ENCODE measurements around the gene TLE2. TPM values are rescaled to one million over a fixed set of nuclear protein-coding genes. Genes with fewer than 3 reads are reported as not detected.
"Not testable (repeated sequence)": the region's sequence is repeated elsewhere in the genome, so short reads cannot be mapped to it uniquely, and the experiment has no call there.

Gene TLE2
- total RNA-seq, 1 donor from 2014 or later, result 53.2 TPM

- peaks cover 44% of the 10 kb centered on the region for H3K4me1 ChIP-seq
- no peak for TF ChIP-seq CTCF (IDR thresholded peaks at IDR 0.05; ENCODE audit: borderline replicate concordance)
- H3K27me3 ChIP-seq (ENCODE audit: low read depth), result no peaks in the 10 kb centered on the region
- intact Hi-C loops (cut with micrococcal nuclease), result no loop called here
- DNase-seq, result no peak
- H3K9me3 ChIP-seq (replicated peaks), result no peaks in the 10 kb centered on the region
- H3K4me3 ChIP-seq, result no peak overlapping the region
- peaks cover 63% of the 10 kb centered on the region for H3K36me3 ChIP-seq
- peak overlapping the region; percentile 97 for H3K27ac ChIP-seq (replicated peaks)
These were observed 25.3 kb upstream of the TLE2 start for GRCh38 chr19:3054265-3054971.

GRCh38 chr19:3053780-3054179, 24.7 kb upstream of the TLE2 start:
- peaks cover 56% of the 10 kb centered on the region for H3K36me3 ChIP-seq
- TF ChIP-seq CTCF (IDR thresholded peaks at IDR 0.05; ENCODE audit: borderline replicate concordance), result no peak
- no peak overlapping the region for H3K4me3 ChIP-seq
- peaks cover 38% of the 10 kb centered on the region for H3K4me1 ChIP-seq
- no peaks in the 10 kb centered on the region for H3K9me3 ChIP-seq (replicated peaks)
- DNase-seq, result no peak
- H3K27me3 ChIP-seq (ENCODE audit: low read depth), result no peaks in the 10 kb centered on the region
- intact Hi-C loops (cut with micrococcal nuclease), result no loop called here
- no peak overlapping the region for H3K27ac ChIP-seq (replicated peaks)

- H3K4me3 ChIP-seq, result no peak overlapping the region
- H3K27ac ChIP-seq (replicated peaks), result no peak overlapping the region
- no peak for DNase-seq
- TF ChIP-seq CTCF (IDR thresholded peaks at IDR 0.05; ENCODE audit: borderline replicate concordance), result no peak
- peaks cover 33% of the 10 kb centered on the region for H3K4me1 ChIP-seq
- no peaks in the 10 kb centered on the region for H3K9me3 ChIP-seq (replicated peaks)
- no peaks in the 10 kb centered on the region for H3K27me3 ChIP-seq (ENCODE audit: low read depth)
- intact Hi-C loops (cut with micrococcal nuclease), result no loop called here
- H3K36me3 ChIP-seq, result peaks cover 52% of the 10 kb centered on the region
These were observed 24.1 kb upstream of the TLE2 start for GRCh38 chr19:3053218-3053621.

- DNase-seq; H3K9me3 ChIP-seq (replicated peaks); H3K27me3 ChIP-seq (ENCODE audit: low read depth); H3K27ac ChIP-seq (replicated peaks); intact Hi-C loops (cut with micrococcal nuclease); H3K4me3 ChIP-seq: not testable (repeated sequence)
- Histone ChIP-seq H3K4me1 (peaks cover 15% of the 10 kb centered on the region), H3K36me3 (peaks cover 24% of the 10 kb centered on the region)
These were observed 20.9 kb upstream of the TLE2 start for GRCh38 chr19:3050016-3050415.

- Histone ChIP-seq H3K4me3 (no peak overlapping the region), H3K4me1 (peaks cover 12% of the 10 kb centered on the region), H3K36me3 (peaks cover 15% of the 10 kb centered on the region), H3K27ac (replicated peaks) (no peak overlapping the region), H3K9me3 (replicated peaks) (no peaks in the 10 kb centered on the region), H3K27me3 (ENCODE audit: low read depth) (no peaks in the 10 kb centered on the region)
- intact Hi-C loops (cut with micrococcal nuclease), result no loop called here
- DNase-seq, result no peak
- no peak for TF ChIP-seq CTCF (IDR thresholded peaks at IDR 0.05; ENCODE audit: borderline replicate concordance)
These were observed 20.0 kb upstream of the TLE2 start for GRCh38 chr19:3049089-3049488.

GRCh38 chr19:3048190-3048533, 19.1 kb upstream of the TLE2 start:
- Histone ChIP-seq H3K4me3 (peak overlapping the region; percentile 65), H3K27ac (replicated peaks) (peak overlapping the region; percentile 78)

More at GRCh38 chr19:3048190-3048533, 19.1 kb upstream of the TLE2 start:
- no peak for TF ChIP-seq CTCF (IDR thresholded peaks at IDR 0.05; ENCODE audit: borderline replicate concordance)
- DNase-seq, result no peak
- Histone ChIP-seq H3K4me1 (peaks cover 12% of the 10 kb centered on the region), H3K36me3 (peaks cover 5% of the 10 kb centered on the region), H3K27me3 (ENCODE audit: low read depth) (no peaks in the 10 kb centered on the region), H3K9me3 (replicated peaks) (no peaks in the 10 kb centered on the region)
- intact Hi-C loops (cut with micrococcal nuclease), result no loop called here

Measured in left ventricle myocardium inferior (tissue), 1 donor.